ENCODE data around the gene BRINP3.

DNA sequence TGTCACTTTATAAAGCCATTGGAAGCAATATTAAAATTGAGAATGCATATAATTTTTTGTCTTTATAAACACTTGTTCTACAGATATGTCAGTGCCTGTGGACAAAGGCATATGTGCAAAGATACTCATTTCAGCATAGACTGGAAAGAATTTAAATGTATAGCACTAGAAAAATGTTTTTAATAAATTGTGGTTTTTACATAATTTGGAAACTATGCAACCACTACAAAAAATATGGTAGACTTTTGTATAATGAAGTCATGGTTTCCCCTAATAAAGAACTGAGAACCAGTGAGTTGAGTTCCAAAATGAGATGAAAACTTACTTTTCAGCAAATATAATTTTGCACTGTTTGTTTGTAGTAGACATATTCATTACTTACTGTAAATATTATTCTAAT lies 48.5 kb downstream of the BRINP3 start:
- TF ChIP-seq, protein P1, sequence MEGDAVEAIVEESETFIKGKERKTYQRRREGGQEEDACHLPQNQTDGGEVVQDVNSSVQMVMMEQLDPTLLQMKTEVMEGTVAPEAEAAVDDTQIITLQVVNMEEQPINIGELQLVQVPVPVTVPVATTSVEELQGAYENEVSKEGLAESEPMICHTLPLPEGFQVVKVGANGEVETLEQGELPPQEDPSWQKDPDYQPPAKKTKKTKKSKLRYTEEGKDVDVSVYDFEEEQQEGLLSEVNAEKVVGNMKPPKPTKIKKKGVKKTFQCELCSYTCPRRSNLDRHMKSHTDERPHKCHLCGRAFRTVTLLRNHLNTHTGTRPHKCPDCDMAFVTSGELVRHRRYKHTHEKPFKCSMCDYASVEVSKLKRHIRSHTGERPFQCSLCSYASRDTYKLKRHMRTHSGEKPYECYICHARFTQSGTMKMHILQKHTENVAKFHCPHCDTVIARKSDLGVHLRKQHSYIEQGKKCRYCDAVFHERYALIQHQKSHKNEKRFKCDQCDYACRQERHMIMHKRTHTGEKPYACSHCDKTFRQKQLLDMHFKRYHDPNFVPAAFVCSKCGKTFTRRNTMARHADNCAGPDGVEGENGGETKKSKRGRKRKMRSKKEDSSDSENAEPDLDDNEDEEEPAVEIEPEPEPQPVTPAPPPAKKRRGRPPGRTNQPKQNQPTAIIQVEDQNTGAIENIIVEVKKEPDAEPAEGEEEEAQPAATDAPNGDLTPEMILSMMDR (IDR thresholded peaks at IDR 0.05 in 4 of 5, conservative IDR thresholded peaks at IDR 0.05 in 1 of 5): no peak
- no peak for TF ChIP-seq POLR2A (IDR thresholded peaks at IDR 0.05)

All from gastrocnemius medialis (tissue), 4 donors.